ENCODE results near the gene PRKCE. TPM values are rescaled to one million over a fixed set of nuclear protein-coding genes. Genes with fewer than 3 reads are reported as not detected.
A peak's percentile ranks its signal among the peaks of the same experiment; 100 is the strongest.

Gene PRKCE
- total and polyA plus RNA-seq, 2 donors (not counting 1 experiment from before 2014, with no cell fraction given): 23.6 to 271 TPM

- H3K27ac ChIP-seq (ENCODE audit: low read length in 2 of 2): no peak overlapping the region
- H3K79me2 ChIP-seq (ENCODE audit: control insufficient read depth, insufficient read depth, low read length): peaks cover 19% of the 10 kb centered on the region
- Mint-ChIP-seq H3K27ac (no peak overlapping the region), H3K4me3 (no peak overlapping the region), H3K9me3 (ENCODE audit: insufficient read depth) (no peaks in the 10 kb centered on the region), H3K4me1 (peaks cover 50% of the 10 kb centered on the region), H3K27me3 (no peaks in the 10 kb centered on the region)
- ATAC-seq (ENCODE audit: low read depth): no peak
- H3K9ac ChIP-seq (ENCODE audit: low read length): no peak overlapping the region
- no peaks in the 10 kb centered on the region for H3K9me3 ChIP-seq (ENCODE audit: control extremely low read depth in 1 of 3, control insufficient read depth in 2 of 3, insufficient read depth in 1 of 3, low read length in 2 of 3)
- no peak for TF ChIP-seq CTCF (IDR thresholded peaks at IDR 0.05)
- TF ChIP-seq EZH2 (IDR thresholded peaks at IDR 0.05; ENCODE audit: borderline replicate concordance, insufficient read depth, low read depth, low read length, poor library complexity, severe bottlenecking): no peak
- ChIA-PET POLR2A (no interaction called here), CTCF (no interaction called here)
- peaks cover 9 to 18% of the 10 kb centered on the region in 2 donors for H3K4me1 ChIP-seq (ENCODE audit: control insufficient read depth in 2 of 2, insufficient read depth in 2 of 2, low read length in 2 of 2)
- H3K4me2 ChIP-seq (replicated peaks; ENCODE audit: low read depth, low read length, poor library complexity, severe bottlenecking): no peak overlapping the region
- intact Hi-C loops (cut with micrococcal nuclease): no loop called here
- no peaks in the 10 kb centered on the region for H3K36me3 ChIP-seq (replicated peaks in 1 of 2; ENCODE audit: control extremely low read depth in 1 of 2, control insufficient read depth in 1 of 2, extremely low read depth in 1 of 2, insufficient read depth in 2 of 2, low read length in 1 of 2)
- H3K27me3 ChIP-seq (replicated peaks in 1 of 4; ENCODE audit: control extremely low read depth in 1 of 4, control insufficient read depth in 3 of 4, insufficient read depth in 4 of 4, low read length in 3 of 4): no peaks in the 10 kb centered on the region
- peaks cover 40% of the 10 kb centered on the region for H4K20me1 ChIP-seq (ENCODE audit: control insufficient read depth, insufficient read depth, low read length, poor library complexity, severe bottlenecking)
- H3K4me3 ChIP-seq (ENCODE audit: control extremely low read depth in 1 of 5, extremely low read depth in 1 of 5, insufficient read depth in 1 of 5, low read depth in 2 of 5, low read length in 4 of 5): no peak overlapping the region
- H2AFZ ChIP-seq (ENCODE audit: insufficient read depth, low read depth, low read length, poor library complexity, severe bottlenecking): no peak overlapping the region
- 64% methylated on average over 10 of the region's 14 CpGs for WGBS (ENCODE audit: insufficient coverage)
- DNase-seq: no peak
These were observed 317.6 kb downstream of the PRKCE start for GRCh38 chr2:45968946-45969584.

- WGBS (ENCODE audit: insufficient coverage): no CpG with 5 or more reads among the region's 4 CpGs
- peaks cover 22% of the 10 kb centered on the region for H3K79me2 ChIP-seq (ENCODE audit: control insufficient read depth, insufficient read depth, low read length)
- intact Hi-C loops (cut with micrococcal nuclease): no loop called here
These were observed 322.0 kb downstream of the PRKCE start for GRCh38 chr2:45973426-45973825.

More at GRCh38 chr2:45973426-45973825, 322.0 kb downstream of the PRKCE start:
- Histone ChIP-seq H3K4me3 (ENCODE audit: control extremely low read depth in 1 of 5, extremely low read depth in 1 of 5, insufficient read depth in 1 of 5, low read depth in 2 of 5, low read length in 4 of 5) (no peak overlapping the region), H3K36me3 (replicated peaks in 1 of 2; ENCODE audit: control extremely low read depth in 1 of 2, control insufficient read depth in 1 of 2, extremely low read depth in 1 of 2, insufficient read depth in 2 of 2, low read length in 1 of 2) (peaks cover 0 to 20% of the 10 kb centered on the region in 2 experiments), H2AFZ (ENCODE audit: insufficient read depth, low read depth, low read length, poor library complexity, severe bottlenecking) (no peak overlapping the region), H3K4me2 (replicated peaks; ENCODE audit: low read depth, low read length, poor library complexity, severe bottlenecking) (peak overlapping the region; percentile 2), H3K27ac (ENCODE audit: low read length in 2 of 2) (no peak overlapping the region), H4K20me1 (ENCODE audit: control insufficient read depth, insufficient read depth, low read length, poor library complexity, severe bottlenecking) (peaks cover 46% of the 10 kb centered on the region), H3K9ac (ENCODE audit: low read length) (no peak overlapping the region), H3K4me1 (ENCODE audit: control insufficient read depth in 2 of 2, insufficient read depth in 2 of 2, low read length in 2 of 2) (peaks cover 2 to 28% of the 10 kb centered on the region in 2 donors), H3K27me3 (replicated peaks in 1 of 4; ENCODE audit: control extremely low read depth in 1 of 4, control insufficient read depth in 3 of 4, insufficient read depth in 4 of 4, low read length in 3 of 4) (no peaks in the 10 kb centered on the region), H3K9me3 (ENCODE audit: control extremely low read depth in 1 of 3, control insufficient read depth in 2 of 3, insufficient read depth in 1 of 3, low read length in 2 of 3) (no peaks in the 10 kb centered on the region)
- H3K4me3 Mint-ChIP-seq: peak overlapping the region; percentile 64
- no peaks in the 10 kb centered on the region for H3K9me3 Mint-ChIP-seq (ENCODE audit: insufficient read depth)
- ATAC-seq (ENCODE audit: low read depth) (peak; percentile 14), DNase-seq (no peak)
- H3K27ac Mint-ChIP-seq: peak overlapping the region; percentile 68
- TF ChIP-seq CTCF (IDR thresholded peaks at IDR 0.05) (no peak), EZH2 (IDR thresholded peaks at IDR 0.05; ENCODE audit: borderline replicate concordance, insufficient read depth, low read depth, low read length, poor library complexity, severe bottlenecking) (no peak)
- no peaks in the 10 kb centered on the region for H3K27me3 Mint-ChIP-seq
- CTCF ChIA-PET: no interaction called here
- POLR2A ChIA-PET: no interaction called here
- peaks cover 43% of the 10 kb centered on the region for H3K4me1 Mint-ChIP-seq
